ENCODE measurements around the gene IFNGR2.
"Not testable (repeated sequence)": the region's sequence is repeated elsewhere in the genome, so short reads cannot be mapped to it uniquely, and the experiment has no call there.

The IFNGR2 gene

DNA sequence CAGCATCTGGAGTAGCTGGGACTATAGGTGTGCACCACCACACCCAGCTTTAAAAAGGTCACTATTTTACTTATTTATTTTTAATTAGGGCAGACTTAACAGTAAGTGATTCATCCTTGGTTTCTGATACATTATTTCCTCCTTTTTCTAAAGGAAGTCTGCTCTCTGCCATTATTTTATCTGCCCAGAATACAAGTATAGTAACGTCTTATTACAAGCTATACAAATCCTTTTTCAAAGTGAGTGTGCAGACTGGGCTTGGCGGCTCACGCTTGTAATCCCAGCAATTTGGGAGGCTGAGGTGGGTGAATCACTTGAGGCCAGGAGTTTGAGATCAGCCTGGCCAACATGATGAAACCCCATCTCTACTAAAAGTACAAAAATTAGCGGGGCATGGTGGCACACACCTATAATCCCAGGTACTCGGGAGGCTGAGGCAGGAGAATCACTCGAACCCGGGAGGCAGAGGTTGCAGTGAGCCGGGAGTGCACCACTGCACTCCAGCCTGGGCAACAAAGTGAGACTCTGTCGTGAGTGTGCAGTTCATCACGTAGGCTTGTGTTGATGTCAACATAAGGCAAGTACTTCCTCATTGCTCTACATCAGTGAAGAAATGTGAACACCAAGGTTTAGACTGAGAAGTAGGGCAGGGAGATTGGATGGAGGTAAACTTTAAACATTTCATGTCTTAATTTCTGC lies 39.2 kb upstream of the IFNGR2 start:
- H3K27ac ChIP-seq (ENCODE audit: extremely low read depth, low read depth, low read length); H3K9me3 ChIP-seq (ENCODE audit: control insufficient read depth, insufficient read depth, low read depth, low read length); H3K36me3 ChIP-seq (ENCODE audit: control insufficient read depth in 2 of 2, insufficient read depth in 1 of 2, low read length in 2 of 2); H3K4me3 ChIP-seq (ENCODE audit: low read depth, low read length); H3K4me1 ChIP-seq (ENCODE audit: control insufficient read depth, insufficient read depth, low read length): not testable (repeated sequence)
- 0 out of 2 replicates have a peak, but pooled peaks have one; percentile 13 for TF ChIP-seq ZNF394 (tag by site-specific recombination; IDR thresholded peaks at IDR 0.05; ENCODE audit: borderline replicate concordance)
- CTCF ChIA-PET, result interaction anchor here (0.6 to 1.1 kb wide), 3 partner anchors 166 to 634 kb away, joined by 4 to 5 read pairs (median 4); no protein-coding TSS in a partner anchor
- POLR2A ChIA-PET, result interaction anchor here (1.2 kb wide), 1 partner anchor 39 kb away, joined by 6 read pairs; the partner anchor contains the start of gene IFNAR1

GRCh38 chr21:33364830-33365229 lies 38.4 kb upstream of the IFNGR2 start:
- Histone ChIP-seq H3K4me3 (ENCODE audit: low read depth, low read length) (no peak overlapping the region), H3K9me3 (ENCODE audit: control insufficient read depth, insufficient read depth, low read depth, low read length) (no peaks in the 10 kb centered on the region), H3K36me3 (ENCODE audit: control insufficient read depth in 2 of 2, insufficient read depth in 1 of 2, low read length in 2 of 2) (no peaks in the 10 kb centered on the region), H3K27ac (ENCODE audit: extremely low read depth, low read depth, low read length) (no peak overlapping the region), H3K4me1 (ENCODE audit: control insufficient read depth, insufficient read depth, low read length) (no peaks in the 10 kb centered on the region)
- TF ChIP-seq ZNF560 (tag by site-specific recombination; IDR thresholded peaks at IDR 0.05; ENCODE audit: borderline replicate concordance) (no peak), ZNF132 (tag by site-specific recombination; IDR thresholded peaks at IDR 0.05; ENCODE audit: borderline replicate concordance) (no peak), ZBTB21 (tag by site-specific recombination; IDR thresholded peaks at IDR 0.05) (no peak), ZNF354C (tag by site-specific recombination; IDR thresholded peaks at IDR 0.05; ENCODE audit: borderline replicate concordance, low read depth) (no peak), KLF7 (tag by site-specific recombination; IDR thresholded peaks at IDR 0.05; ENCODE audit: borderline replicate concordance) (no peak), ZNF544 (tag by site-specific recombination; IDR thresholded peaks at IDR 0.05) (no peak), ZNF184 (tag by site-specific recombination; IDR thresholded peaks at IDR 0.05) (no peak), ZNF112 (tag by site-specific recombination; IDR thresholded peaks at IDR 0.05) (no peak), MZF1 (tag by site-specific recombination; IDR thresholded peaks at IDR 0.05; ENCODE audit: borderline replicate concordance) (no peak), RBAK (tag by site-specific recombination; IDR thresholded peaks at IDR 0.05) (no peak), PRDM4 (tag by site-specific recombination; IDR thresholded peaks at IDR 0.05) (no peak), ZNF510 (tag by site-specific recombination; IDR thresholded peaks at IDR 0.05; ENCODE audit: insufficient replicate concordance) (no peak), SCRT1 (tag by site-specific recombination; IDR thresholded peaks at IDR 0.05; ENCODE audit: borderline replicate concordance) (no peak), ZNF391 (tag by site-specific recombination; IDR thresholded peaks at IDR 0.05; ENCODE audit: borderline replicate concordance, low read depth) (no peak), ZNF311 (tag by site-specific recombination; IDR thresholded peaks at IDR 0.05; ENCODE audit: borderline replicate concordance) (no peak)
- TF ChIP-seq, protein P1, sequence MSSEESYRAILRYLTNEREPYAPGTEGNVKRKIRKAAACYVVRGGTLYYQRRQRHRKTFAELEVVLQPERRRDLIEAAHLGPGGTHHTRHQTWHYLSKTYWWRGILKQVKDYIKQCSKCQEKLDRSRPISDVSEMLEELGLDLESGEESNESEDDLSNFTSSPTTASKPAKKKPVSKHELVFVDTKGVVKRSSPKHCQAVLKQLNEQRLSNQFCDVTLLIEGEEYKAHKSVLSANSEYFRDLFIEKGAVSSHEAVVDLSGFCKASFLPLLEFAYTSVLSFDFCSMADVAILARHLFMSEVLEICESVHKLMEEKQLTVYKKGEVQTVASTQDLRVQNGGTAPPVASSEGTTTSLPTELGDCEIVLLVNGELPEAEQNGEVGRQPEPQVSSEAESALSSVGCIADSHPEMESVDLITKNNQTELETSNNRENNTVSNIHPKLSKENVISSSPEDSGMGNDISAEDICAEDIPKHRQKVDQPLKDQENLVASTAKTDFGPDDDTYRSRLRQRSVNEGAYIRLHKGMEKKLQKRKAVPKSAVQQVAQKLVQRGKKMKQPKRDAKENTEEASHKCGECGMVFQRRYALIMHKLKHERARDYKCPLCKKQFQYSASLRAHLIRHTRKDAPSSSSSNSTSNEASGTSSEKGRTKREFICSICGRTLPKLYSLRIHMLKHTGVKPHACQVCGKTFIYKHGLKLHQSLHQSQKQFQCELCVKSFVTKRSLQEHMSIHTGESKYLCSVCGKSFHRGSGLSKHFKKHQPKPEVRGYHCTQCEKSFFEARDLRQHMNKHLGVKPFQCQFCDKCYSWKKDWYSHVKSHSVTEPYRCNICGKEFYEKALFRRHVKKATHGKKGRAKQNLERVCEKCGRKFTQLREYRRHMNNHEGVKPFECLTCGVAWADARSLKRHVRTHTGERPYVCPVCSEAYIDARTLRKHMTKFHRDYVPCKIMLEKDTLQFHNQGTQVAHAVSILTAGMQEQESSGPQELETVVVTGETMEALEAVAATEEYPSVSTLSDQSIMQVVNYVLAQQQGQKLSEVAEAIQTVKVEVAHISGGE (tag by site-specific recombination; conservative IDR thresholded peaks at IDR 0.05; ENCODE audit: low read depth), result no peak
- CTCF ChIA-PET, result interaction anchor here (1.8 kb wide), 1 partner anchor 10 kb away, joined by 8 read pairs; no protein-coding TSS in a partner anchor
- POLR2A ChIA-PET, result interaction anchor here (1.3 kb wide), 1 partner anchor 115 kb away, joined by 3 read pairs; the partner anchor contains the start of gene TMEM50B
